Skeletal muscle satellite cell (primary cell): ENCODE measurements around the gene EML4.
"Not testable (repeated sequence)": the region's sequence is repeated elsewhere in the genome, so short reads cannot be mapped to it uniquely, and the experiment has no call there.

ENCODE experiments used
- H3K27me3 ChIP-seq: 2 replicates; pipeline ENCODE4 v1.7.0; 2013; ENCODE audit warnings: low read length; ENCODE audit not compliant: control insufficient read depth, insufficient read depth
- H3K36me3 ChIP-seq: 2 replicates; pipeline ENCODE4 v1.7.0; 2013; ENCODE audit warnings: mild to moderate bottlenecking, control low read depth, low read length; ENCODE audit not compliant: insufficient read depth
- H3K4me1 ChIP-seq: 2 replicates; pipeline ENCODE4 v1.7.0; 2013; ENCODE audit warnings: low read length; ENCODE audit not compliant: control insufficient read depth, insufficient read depth
- H3K4me2 ChIP-seq: 2 replicates; pipeline ENCODE4 v1.7.0; 2013; ENCODE audit warnings: mild to moderate bottlenecking, low read length
- H3K4me3 ChIP-seq: 2 replicates; pipeline ENCODE4 v1.7.0; 2013; ENCODE audit warnings: low read length
- H3K9ac ChIP-seq: 2 replicates; pipeline ENCODE4 v1.7.0; 2013; ENCODE audit warnings: mild to moderate bottlenecking, low read depth, low read length, moderate library complexity
- H3K9me3 ChIP-seq: replicated peaks from 2 replicates; pipeline ENCODE4 v1.7.0; 2013; ENCODE audit warnings: mild to moderate bottlenecking, control low read depth, low read length

Gene EML4

DNA sequence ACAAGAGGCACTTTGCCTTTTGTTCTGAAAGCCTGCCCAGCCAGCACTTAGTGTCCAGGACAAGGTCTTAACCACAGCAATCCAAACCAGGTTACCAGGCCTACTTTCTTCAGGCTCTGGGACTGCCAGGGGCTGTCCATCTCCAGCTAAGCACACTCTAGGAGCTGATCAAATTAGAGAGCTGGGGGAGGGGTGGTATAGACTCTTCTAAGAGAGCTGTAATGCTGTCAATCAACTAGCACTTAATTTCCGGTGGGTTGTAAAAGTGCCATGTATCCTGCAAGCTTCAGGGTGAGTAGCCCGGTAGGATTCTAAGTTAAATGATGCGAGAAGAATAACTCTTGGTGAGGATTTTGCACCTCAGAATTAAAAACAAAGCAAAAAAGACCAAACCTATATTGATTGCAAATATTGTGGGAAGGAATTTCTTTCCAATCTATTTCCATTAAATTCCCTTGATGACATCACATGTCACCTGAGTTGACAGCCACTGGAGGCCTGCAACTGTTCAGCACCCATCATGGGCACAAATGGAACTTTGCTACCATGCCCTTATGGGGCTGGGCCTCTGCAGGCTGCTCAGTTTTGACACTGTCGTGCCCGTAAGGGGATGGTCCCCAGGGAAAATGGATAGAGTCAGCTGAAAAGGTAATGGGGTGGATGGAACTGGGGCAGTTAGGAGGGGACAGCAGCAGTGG is 200.5 kb downstream of the EML4 start:
- no peak overlapping the region for H3K9ac ChIP-seq
- no peak overlapping the region for H3K4me2 ChIP-seq
- H3K27me3 ChIP-seq: peaks cover 4% of the 10 kb centered on the region
- H3K4me3 ChIP-seq: no peak overlapping the region
- no peaks in the 10 kb centered on the region for H3K9me3 ChIP-seq
- H3K36me3 ChIP-seq: no peaks in the 10 kb centered on the region
- H3K4me1 ChIP-seq: peaks cover 19% of the 10 kb centered on the region

DNA sequence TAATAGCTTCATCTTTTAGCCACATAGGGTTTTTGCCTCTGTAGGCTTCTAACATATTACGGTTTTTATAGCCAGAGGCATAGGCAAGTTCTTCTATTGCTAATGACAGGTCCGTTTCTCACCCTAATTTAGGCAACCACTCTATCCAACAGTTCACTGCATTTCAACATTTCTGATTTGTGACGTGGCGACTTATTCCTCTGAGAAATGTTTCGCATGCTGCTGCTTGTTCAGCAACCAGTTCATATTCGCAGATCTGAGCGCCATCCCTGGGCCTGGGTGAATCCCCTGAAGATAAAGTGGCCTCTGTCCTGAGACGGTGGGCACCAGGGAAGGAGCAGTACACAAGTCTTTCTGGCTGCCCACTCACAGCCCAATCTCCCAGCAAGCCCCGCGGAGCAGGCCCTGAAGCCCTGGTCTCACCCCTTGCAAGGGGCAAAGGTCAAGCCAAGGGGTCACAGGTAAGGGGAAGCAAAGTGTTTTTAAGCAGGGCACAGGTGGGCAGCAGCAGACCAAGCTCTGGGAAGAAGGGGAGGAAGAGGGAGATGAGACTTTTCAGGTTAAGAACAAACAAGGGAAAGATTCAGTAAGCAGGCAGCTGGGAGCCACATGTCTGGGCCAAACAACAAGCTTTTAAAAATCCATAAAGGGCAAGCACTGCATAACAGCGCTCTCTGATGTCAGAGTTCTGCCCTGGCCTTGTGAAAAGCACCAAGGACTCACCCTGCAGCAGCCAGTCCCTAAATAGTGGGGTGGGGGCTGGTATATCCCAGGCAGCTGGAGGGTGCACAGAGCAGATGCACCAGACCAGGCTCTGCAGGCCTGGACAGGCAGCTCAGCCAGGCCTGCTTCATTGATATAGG is 202.7 kb downstream of the EML4 start:
- Histone ChIP-seq H3K4me1 (peaks cover 15% of the 10 kb centered on the region), H3K4me3 (no peak overlapping the region), H3K9me3 (no peaks in the 10 kb centered on the region), H3K4me2 (no peak overlapping the region), H3K27me3 (peaks cover 3% of the 10 kb centered on the region), H3K9ac (no peak overlapping the region), H3K36me3 (no peaks in the 10 kb centered on the region)

DNA sequence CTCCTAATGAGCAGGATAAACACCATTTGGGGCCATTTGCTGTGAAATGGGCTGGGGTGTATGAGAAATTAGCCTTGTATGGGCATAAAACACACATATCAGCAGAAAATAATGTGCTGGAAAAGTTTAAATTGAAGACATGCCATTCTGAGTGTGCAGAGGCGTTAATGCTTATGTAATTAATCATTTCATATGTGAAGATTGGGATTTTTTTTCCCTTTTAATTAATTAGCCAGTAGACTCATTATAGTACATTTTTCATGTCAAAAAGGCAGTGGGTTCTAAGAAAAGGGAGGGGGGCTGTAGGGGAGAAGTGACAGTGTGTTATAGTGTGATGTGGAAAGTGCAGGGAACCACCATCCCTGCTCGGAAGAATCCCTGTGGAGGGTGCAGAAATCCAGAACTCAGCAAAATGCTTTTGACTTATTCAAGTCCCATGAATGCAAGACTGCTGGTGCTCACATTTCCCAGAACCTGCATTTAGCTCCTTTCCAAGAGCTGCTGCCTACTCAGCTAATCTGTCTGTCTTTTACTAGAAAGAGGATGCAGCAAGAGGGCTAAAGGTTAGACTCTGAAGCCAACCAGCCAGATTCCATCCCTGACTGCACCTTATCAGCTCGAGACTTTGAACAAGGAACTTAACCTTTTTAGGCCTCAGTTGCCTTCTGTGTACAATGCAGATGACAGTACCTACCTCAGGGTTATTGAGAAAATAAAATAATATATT is 203.5 kb downstream of the EML4 start:
- Histone ChIP-seq H3K9me3 (no peaks in the 10 kb centered on the region), H3K27me3 (peaks cover 3% of the 10 kb centered on the region), H3K4me3 (no peak overlapping the region), H3K4me2 (no peak overlapping the region), H3K36me3 (no peaks in the 10 kb centered on the region), H3K4me1 (peaks cover 8% of the 10 kb centered on the region), H3K9ac (no peak overlapping the region)

DNA sequence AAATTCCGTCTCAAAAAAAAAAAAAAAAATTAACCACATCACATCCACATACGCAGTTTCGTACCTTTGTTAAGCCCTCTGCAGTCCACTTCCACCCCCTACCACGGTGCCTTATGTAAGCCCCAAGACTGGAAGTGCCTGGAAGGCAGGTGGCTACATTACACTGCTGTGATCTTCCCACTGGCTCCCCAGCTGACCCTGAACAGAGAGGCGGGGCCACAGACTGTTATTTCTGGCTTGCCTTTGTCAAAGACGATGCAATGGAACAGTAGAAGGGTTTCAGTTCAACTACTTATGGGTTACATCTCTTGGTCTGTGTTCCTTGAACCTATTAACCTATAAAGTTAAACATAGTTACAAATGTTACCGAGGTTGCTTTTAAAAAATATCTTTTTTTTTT is 207.6 kb downstream of the EML4 start:
- no peak overlapping the region for H3K4me3 ChIP-seq
- peaks cover 13% of the 10 kb centered on the region for H3K27me3 ChIP-seq
- no peaks in the 10 kb centered on the region for H3K36me3 ChIP-seq
- H3K9ac ChIP-seq: no peak overlapping the region
- no peaks in the 10 kb centered on the region for H3K9me3 ChIP-seq
- no peak overlapping the region for H3K4me2 ChIP-seq
- no peaks in the 10 kb centered on the region for H3K4me1 ChIP-seq

DNA sequence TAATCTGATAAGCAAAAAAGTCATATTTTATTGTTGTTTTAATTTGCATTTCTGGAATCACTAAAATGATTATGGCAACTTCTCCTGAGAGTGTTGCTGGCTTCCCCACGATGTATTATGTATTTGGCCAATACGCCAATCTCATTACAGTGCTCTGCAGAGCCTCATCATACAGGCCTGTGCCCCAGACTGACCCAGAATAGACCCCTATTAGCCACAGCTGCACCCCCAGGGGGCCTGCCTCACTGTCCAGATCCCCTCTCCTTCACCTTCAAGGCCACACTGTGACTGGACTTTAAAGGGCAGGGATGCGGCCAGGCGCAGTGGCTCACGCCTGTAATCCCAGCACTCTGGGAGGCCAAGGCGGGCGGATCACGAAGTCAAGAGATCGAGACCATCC is 209.3 kb downstream of the EML4 start:
- no peaks in the 10 kb centered on the region for H3K4me1 ChIP-seq
- H3K36me3 ChIP-seq: no peaks in the 10 kb centered on the region
- H3K4me3 ChIP-seq: no peak overlapping the region
- no peak overlapping the region for H3K9ac ChIP-seq
- peaks cover 14% of the 10 kb centered on the region for H3K27me3 ChIP-seq
- H3K9me3 ChIP-seq: no peaks in the 10 kb centered on the region
- no peak overlapping the region for H3K4me2 ChIP-seq

DNA sequence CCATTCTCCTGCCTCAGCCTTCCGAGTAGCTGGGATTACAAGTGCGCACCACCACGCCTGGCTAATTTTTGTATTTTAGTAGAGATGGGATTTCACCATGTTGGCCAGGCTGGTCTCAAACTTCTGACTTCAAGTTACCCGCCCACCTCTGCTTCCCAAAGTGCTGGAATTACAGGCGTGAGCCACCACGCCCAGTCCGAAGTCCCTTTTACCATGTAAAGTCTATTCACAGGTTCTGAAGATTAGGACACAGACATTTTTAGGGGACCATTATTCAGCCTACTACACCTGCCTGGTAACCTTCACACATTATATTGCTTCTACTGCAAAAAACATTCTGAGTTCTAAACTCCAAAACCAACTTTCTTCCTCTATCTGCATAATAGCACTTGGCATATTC is 210.9 kb downstream of the EML4 start:
- H3K9me3 ChIP-seq, H3K4me1 ChIP-seq, H3K36me3 ChIP-seq, H3K4me2 ChIP-seq, H3K4me3 ChIP-seq, H3K9ac ChIP-seq: not testable (repeated sequence)
- H3K27me3 ChIP-seq: peaks cover 27% of the 10 kb centered on the region

DNA sequence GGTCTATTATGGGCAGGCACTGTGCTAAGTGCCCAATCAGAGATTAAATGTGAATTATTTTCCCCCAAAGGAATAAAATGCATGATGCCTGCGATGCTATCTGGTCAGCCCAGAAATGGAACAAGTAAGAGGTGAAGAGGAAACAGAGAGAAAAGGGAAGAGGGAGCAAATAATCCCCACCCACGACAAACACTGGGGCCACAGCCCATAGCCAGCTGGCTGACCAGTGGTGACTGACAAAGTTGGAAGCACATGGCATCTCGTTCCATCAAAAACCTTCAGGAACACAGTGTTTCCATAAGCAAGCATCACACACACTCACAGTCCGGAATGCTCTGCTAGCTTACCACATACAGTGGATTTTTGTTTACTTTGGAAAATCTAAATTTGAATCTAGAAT is 213.0 kb downstream of the EML4 start:
- Histone ChIP-seq H3K4me3 (no peak overlapping the region), H3K27me3 (peaks cover 29% of the 10 kb centered on the region), H3K36me3 (no peaks in the 10 kb centered on the region), H3K9ac (no peak overlapping the region), H3K4me2 (no peak overlapping the region), H3K9me3 (no peaks in the 10 kb centered on the region), H3K4me1 (no peaks in the 10 kb centered on the region)
